Erythroblast (primary cell): ENCODE measurements around the gene PPP1R37.

Source experiments
- GATA1 ChIP-seq: IDR thresholded peaks from 2 replicates; pipeline ENCODE4 v1.6.1; 2011; ENCODE audit warnings: low read depth, mild to moderate bottlenecking, control low read depth, low read length, moderate library complexity
- POLR2A ChIP-seq: IDR thresholded peaks from 2 replicates; pipeline ENCODE4 v1.6.1; 2011; ENCODE audit warnings: mild to moderate bottlenecking, low read length

- no peak for TF ChIP-seq POLR2A
- no peak for TF ChIP-seq GATA1
Measured at GRCh38 chr19:45173816-45174215, 80.8 kb downstream of the PPP1R37 start.
